HG03066 (cell line): ENCODE results near the gene C15orf61.

Experiments
- ATAC-seq: cut with Tn5 transposase; IDR thresholded peaks from one replicate; pipeline ENCODE4 v1.9.1; 2021; ENCODE audit warnings: low read depth; ENCODE audit not compliant: unreplicated experiment

The C15orf61 gene

DNA sequence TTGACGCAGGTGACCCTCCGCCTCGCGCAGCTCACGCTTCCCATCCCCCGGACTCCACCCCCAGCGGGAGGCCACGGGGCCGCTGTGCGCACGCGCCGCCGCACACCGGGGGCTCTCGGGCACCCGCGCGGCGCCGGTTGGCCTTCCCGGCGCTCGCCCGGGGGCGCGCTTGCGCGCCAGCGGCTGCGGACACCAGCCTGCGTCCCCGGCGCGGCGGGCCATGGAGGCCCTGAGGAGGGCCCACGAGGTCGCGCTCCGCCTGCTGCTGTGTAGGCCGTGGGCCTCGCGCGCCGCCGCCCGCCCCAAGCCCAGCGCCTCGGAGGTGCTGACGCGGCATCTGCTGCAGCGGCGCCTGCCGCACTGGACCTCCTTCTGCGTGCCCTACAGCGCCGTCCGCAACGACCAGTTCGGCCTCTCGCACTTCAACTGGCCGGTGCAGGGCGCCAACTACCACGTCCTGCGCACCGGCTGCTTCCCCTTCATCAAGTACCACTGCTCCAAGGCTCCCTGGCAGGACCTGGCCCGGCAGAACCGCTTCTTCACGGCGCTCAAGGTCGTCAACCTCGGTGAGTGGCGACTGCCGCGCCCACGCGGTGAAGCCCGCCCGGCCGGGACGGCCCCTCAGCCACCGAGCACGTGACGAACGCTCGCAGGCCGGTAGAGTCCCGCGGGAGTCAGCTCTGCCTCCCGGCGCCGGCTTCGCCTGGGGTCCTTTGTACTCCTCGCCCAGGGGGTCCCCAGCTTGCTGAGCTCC lies at the start of gene C15orf61:
TSS of gene C15orf61 (plus strand) at position 103 of the 754 bp plus-strand sequence. CDS start at position 221, 118 bp downstream.
- peak; percentile 66 for ATAC-seq

DNA sequence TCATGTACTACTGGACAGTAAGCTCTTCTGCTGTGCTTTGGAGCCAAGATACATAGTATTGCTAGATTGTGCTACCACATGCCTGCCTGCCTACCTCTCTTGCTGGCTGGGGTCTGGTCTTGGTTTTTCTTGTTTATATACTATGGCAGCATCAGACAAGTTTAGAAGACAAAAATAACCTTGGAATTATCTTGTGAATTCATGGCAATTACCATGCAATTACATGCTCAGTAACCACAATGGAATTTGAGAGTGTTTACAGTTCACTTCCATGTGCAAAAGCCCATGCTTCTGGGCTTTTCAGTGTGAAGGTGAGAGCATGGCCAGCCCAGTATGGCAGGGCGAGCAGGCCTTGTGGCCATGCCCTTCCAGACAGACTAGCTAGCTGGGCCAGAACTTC lies 48.0 kb upstream of the C15orf61 start:
- no peak for ATAC-seq

DNA sequence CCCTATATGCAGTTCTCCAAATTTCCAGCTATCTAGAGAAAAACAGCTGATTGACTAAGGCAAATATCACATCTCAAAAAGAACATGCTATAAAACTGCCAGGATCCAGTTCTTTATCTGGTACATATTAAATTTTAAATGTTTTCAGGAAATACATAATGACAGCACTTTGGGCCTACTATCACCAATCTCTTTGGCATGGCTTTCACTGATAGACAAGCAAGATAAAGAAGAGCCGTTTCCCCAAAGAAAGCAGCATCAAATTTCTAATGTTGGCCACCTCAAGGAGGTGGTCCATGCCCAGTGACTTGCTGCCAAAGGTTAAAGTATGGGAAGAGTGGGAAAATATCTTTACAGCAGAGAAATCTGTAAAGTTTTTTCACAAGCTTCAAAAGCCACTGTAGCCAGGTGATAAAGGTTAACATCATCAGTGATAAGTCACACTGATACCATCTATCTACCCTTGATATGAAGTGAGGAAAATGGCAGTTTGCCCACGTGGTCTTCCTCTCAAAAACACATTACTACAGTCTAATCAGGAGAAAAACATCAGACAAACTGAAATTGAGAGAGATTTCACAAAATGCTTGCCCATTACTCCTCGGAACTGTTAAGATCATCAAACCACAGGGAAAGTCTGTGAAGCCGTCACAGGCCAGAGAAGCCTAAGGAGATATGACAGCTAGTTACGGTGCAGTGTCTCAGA lies 46.4 kb upstream of the C15orf61 start:
- ATAC-seq = no peak

DNA sequence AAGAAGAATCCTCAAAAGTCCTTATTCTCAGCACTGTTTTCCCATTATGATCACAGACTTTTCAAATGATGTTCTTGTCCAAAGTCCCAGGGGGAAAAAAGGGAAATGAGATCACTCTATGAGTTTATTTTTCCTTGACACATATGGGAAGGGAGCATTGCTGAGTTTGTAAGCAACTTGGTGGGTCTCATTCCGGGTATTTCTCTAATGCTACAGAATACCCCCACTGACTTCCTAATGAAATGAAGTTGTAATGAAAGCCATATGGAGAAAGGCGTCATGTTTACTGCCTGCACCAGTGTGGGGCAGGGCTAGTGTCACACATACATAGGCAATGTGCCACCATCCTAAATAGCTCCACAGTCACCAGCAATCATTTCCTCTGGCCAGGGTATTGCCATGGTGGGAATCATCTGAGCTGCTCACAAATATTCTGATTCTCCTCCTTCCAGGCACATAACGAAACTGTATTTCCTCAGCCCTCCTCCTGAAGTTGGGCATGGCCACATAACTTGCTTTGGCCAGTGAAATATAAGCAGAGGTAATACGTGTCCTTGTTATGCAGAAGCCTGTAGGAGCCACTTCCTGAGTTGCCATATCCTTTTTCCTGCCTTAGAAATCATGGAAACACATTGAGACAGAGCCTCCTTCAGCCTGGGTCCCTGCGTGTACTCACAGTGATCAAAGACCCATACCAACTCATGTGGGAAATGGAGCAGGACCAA lies 41.0 kb upstream of the C15orf61 start:
- ATAC-seq = no peak

DNA sequence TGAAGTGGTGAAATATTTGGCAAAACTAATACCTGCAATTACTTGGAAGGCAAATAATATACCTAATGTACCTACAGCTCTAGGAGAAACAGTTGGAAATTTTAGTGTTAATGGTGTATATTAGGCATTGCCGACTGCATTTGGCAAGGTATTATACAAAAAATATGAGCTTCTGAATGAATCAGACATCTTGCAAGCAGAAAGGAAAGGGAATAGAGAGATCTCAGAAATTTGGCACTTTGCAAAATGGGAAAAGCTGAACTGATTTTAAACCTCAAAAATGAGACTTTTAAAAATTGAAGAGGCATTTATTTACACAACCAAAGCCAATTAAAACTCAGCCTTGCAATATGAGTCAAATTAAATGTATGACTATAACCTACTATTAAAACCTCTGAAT lies 40.2 kb upstream of the C15orf61 start:
- ATAC-seq = no peak

DNA sequence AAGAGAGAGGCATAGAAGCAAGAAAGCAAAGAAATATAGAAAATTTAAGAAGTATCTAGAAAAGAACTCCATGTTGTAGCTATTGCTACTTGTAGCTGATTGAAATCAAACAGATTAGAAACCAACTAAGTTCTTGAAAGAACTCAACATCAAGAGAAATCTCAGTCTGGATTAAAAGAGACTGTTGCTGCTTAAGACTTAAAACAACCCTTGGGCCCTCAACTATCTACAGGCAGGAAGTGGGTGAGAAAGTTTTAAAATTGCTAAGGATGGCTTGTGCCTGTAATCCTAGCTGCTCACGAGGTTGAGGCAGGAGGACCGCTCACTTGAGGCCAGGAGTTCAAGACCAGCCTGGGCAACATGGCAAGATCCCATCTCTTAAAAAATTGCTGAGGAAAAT lies 39.3 kb upstream of the C15orf61 start:
- no peak for ATAC-seq

DNA sequence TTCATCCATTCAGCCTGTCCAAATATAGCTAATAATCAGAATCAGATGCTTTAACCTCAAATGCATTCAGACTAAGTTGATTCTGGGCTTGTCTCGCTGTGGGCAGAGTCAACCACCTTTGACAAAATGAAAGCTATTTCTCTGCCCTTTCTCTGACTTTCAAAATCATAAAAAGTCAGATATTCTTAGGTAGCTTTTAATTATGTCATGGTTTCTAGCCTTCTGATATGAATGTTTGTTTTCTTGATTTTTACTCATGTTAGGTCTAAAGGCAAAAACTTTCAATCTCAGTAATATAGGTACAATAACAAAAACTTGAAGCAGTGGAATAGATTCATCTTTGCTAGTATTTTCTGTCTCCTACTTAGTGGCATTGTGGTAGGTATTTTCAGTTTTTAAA lies 25.3 kb upstream of the C15orf61 start:
- ATAC-seq = no peak

DNA sequence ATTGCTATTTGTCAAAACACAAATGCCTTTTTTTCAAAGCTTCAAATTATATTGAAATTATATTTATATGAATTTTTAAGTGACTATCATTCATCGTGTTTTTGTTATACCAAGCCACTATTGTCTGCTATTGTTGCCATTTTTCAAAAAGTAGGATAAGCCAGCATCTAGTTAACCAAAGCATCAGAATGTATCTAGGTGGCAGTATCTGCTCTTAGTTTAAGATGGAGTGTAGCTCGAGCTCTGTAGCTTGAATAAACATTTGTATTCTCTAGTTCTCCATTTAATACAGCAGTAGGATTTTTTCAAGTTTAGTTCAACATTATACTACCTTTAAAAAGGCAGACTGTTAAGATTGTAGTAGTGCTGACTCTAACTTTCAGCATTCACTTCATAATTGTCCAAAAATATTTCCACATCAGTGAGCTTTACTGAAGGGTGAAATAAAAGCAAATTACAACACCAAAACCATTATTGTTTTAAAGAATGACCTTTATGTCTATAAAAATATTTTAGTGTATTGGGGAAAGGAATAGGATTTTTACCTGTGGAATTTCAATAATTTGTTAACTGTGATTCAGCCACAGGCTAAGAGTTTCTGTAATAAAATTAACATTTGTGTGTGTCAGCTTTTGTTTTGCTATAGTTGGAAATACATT lies 19.6 kb upstream of the C15orf61 start:
- no peak for ATAC-seq

DNA sequence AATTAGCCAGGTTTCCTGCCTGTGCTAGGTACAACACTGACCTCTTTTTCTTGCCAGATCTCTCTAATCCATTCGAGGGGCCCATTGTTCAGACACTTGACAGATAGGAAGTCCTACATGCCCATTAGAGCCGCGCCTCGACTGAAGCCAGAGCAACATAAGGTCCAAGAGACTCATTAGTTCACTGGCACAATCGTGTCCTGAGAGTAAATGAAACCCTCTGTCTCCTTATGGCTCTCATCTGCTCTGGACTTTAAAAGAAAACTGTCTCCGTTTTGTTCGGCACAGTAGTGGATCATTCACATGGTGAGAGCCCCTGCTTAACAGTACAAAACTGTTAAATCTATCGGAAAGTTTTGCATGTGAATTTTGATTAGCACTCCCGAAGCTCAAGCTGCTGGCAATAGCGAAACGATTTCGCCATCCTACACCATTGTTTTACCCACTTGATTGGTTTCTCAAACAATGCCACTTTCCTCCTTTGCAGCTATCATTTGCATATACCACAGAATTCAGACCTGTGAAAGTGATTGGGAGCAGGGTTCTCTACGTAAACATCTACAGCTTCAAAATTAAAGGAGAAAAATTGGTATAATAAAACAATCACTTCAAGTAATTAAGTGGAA lies 19.0 kb upstream of the C15orf61 start:
- no peak for ATAC-seq

DNA sequence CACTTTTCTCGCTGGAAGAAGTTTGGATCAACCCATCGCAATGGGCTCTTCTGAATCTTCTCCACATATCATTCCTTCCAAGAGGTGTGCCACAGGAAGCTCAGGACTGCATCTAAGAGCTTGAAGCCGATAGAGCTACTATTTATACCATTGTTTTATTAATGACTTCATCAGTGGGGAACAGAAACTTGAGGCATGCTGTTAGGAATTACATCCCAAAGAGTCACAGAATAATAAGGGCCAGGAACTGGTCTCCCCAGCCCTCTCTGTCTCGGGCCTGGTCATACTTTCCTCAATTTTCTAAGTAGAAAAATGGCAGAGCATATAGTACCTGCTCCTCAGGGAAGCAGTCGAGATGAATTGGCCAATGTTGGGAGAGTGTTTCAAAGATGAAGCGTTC lies 16.9 kb upstream of the C15orf61 start:
- no peak for ATAC-seq

DNA sequence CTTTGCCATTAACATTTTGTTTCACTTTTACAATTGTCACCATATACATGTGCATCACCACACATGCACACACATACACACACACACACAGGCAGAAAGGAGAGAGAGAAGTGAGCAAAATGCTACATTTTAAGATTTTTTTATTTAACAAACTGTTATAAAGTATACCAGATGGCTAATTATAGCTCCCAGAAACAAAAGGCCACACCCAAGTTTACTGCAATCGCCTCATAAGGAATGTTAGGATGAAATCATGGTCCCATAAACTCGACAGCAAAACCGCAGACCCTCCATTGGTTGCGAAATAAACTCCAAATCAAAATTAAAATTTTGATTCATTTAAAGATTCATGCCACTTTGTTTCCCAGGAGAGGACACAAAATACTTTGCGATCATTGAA lies 16.1 kb upstream of the C15orf61 start:
- ATAC-seq = no peak

DNA sequence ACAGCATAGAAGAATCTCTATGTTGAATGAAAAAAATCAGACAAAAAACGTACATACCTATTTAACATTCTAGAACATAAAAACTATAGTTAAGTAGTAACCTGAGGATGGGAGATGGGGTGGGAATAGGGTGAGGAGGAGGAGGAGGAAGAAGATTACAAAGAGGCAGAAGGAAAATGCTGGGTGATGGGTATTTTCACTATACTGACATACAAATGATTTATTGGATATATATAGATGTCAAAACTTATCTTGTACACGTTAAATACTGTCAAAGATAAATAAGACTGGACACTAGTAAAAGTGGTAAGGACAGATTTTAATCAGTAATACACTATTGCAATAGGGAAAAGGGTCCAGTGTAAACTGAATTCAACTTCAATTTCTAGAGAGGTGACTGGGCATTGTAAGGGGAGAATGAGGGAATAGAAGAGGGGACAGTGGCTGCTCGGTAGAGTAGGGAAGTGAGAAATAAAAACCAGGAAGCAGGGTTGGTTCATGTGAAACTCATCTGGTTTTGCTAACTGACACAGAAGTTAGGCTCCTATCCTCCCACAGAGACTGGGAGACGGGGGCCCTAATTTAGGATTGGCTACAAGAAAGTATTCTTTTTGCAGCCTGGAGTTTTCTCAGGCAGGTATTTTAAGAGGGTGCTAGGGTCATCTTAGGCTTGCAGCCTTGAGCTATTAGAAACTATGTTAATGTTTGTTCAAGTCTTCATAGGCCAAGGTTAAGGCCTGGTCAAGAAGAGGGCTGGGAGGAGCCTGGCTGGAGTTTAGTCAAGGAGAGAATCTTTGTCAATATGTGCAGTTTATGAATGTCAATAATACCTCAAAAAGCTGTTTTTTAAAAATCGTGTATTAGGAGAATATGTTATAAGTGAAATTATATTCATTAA lies 15.0 kb upstream of the C15orf61 start:
- no peak for ATAC-seq

DNA sequence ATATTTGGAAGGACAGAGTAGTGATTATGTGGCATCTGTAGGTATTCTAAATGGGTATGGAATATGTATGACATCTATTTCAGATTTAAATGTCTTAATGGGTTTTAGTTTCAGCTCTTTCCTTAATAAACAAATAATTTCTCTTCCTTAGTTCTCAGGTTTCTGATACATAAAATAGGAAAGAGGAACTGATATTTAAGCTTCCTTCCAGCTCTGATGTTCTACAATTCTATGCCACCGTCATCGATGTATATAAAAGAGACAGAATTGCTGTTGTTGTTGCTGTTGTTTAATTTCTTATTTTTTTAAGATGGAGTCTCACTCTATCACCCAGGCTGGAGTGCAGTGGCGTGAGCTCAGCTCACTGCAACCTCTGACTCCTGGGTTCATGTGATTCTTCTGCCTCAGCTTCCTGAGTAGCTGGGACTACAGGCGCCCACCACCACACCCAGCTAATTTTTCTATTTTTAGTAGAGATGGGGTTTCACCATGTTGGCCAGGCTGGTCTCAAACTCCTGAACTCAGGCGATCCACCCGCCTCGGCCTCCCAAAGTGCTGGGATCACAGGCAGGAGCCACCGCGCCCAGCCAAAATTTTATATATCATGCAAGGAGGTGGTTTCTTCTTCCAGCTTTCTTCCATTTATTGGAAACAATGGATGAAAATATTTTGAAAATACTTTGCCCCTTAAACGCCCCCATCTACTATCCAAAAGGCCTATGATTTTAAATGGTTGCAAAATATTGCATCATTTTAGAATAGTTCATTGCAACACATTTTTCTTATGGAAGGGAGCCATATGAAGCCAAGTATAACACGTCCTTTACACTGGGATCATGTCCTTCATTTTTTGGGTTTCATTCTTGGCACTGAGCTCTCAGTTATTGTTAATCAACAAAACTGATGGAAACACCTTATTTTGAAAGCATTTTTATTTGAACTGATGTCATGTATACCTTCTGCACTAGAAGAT lies 13.9 kb upstream of the C15orf61 start:
- ATAC-seq = no peak

DNA sequence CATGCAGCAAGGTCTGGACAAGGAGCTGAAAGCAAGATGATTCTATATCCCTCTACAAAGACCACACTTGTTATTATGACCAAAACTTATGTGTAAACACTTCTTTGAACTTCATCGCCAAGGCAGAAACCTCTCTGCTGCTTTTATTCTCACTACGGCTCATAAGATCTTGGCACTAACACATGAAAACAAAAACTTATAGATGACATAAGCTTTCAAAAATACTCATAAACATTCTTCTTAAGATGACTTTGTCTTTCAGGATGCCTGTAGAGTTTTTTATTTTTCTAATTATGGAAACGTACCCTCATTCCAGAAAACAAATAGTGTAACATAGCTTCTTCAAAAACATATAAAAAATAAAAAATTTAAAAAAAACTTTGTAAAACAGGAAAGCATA lies 12.5 kb upstream of the C15orf61 start:
- no peak for ATAC-seq

DNA sequence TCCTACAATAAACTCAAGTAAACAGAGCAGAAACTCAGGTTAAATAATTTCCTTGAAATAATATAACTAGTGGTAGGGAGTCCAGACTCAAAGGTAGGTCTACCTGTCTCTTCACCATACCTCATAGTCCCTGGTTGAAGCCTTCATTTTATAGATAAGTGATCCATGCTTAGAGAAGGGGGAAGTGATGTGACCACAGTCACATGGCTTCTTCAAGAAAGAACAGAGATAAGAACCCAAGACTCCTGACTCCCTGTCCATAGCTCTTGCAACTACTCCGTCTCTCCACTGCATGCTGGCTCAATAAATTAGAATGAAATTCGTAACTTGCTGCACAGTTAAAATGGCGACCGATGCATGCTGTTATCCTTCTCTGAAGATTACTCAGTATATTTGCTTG lies 11.0 kb upstream of the C15orf61 start:
- ATAC-seq = no peak

DNA sequence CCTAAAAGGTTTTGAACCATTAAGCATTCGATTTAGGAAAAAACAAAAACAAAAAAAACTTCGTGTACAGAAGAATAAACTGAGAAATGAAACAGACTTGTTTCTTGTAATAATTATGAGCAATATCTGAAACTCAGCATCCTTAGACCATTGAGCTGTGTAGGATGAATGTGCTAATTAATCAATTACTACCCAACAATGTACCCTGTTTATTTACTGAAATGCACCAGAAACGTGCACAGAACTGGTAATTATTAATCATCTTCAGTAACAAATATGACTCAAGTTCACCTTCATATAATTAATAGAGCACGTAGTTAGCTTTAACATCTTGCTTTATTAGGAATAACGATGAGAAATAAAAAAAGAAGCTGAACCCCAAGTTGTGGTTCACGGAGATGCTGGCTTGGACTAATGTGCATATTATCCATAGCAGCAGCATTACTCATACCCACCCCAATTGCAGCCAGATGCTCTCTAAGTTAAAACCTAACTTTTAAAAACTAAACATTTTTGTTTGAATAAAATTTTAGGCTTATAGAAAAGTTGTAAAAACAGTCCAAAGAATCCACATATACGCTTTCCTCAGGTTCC lies 10.2 kb upstream of the C15orf61 start:
- ATAC-seq = no peak

DNA sequence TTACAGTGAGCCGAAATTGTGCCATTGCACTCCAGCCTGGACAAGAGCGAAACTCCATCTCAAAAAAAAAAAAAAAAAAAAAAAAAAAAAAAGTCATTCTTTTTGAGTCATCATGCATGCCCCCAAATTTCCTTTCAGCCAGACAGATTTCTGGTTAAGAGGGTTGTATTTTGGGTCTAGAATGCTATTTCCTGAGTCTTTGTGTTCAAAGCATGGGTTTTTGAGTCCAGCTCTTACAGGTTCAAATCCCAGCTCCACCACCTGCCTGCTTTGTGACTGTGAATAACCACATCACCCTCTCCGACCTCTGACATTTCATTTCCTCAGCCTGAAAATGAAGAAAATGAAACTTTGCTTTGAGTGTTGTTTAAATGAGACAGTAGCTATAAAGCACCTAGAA lies 9.3 kb upstream of the C15orf61 start:
- ATAC-seq = no peak

DNA sequence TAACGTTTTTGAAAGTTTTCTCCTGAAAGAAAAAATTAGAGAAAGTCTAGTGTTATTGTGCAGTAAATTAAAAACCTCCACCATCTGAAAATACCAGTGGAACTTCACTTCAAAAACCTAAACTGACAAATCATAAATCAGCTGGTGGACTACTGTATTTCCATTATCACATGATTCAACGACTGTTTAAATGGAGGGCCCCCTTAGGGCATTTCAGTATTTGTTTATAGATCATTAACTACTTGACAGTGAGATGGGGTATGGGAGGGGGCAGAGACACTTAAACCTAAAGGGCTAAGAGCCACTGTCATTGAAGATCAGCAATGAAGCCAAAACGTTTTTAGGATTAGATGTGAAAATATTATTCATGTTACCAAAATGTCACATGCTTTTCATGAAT lies 8.8 kb upstream of the C15orf61 start:
- no peak for ATAC-seq
